Peyer's patch (tissue), 4 donors: ENCODE results near the gene TAMALIN. TPM values are rescaled to one million over a fixed set of nuclear protein-coding genes. Genes with fewer than 3 reads are reported as not detected.

Source experiments
- DNase-seq, 3 donors: peaks; one replicate each; pipeline ENCODE4 v3.0.0-alpha.2; 2017 to 2019
- H3K27ac ChIP-seq, 4 donors: fragments of 200-600 bp; sonication (generic); one replicate each; pipeline ENCODE4 v1.5.1; 2016 to 2019
- H3K27me3 ChIP-seq, 2 donors: fragments of 200-600 bp; sonication (generic); one replicate each; pipeline ENCODE4 v1.5.1; 2019
- H3K36me3 ChIP-seq, 3 donors: fragments of 200-600 bp; sonication (generic); one replicate each; pipeline ENCODE4 v1.5.1; 2016 to 2019
- H3K4me1 ChIP-seq, 4 donors: fragments of 200-600 bp; sonication (generic); one replicate each; pipeline ENCODE4 v1.5.1; 2016 to 2019
- H3K4me3 ChIP-seq, 4 donors: fragments of 200-600 bp; sonication (generic); 1 replicate in 3 of 4; 2 replicates in 1 of 4; pipeline ENCODE4 v1.5.1; 2016 to 2019; ENCODE audit warnings: mild to moderate bottlenecking in 1 of 4
- H3K9me3 ChIP-seq, 4 donors: fragments of 200-600 bp; sonication (generic); one replicate each; pipeline ENCODE4 v1.5.1; 2016 to 2019; ENCODE audit warnings: mild to moderate bottlenecking in 1 of 4
- CTCF ChIP-seq, 6 experiments: fragments of 450-650 bp in 4 of 6; fragments of 200-600 bp in 2 of 6; sonication (generic) in 1 of 6; IDR thresholded peaks; one replicate each; pipeline ENCODE4 v1.5.1; 2017 to 2019; ENCODE audit warnings: antibody characterized with exemption in 6 of 6, mild to moderate bottlenecking in 3 of 6, moderate library complexity in 1 of 6
- POLR2A ChIP-seq, 2 donors: fragments of 450-650 bp; IDR thresholded peaks; one replicate each; pipeline ENCODE4 v1.5.1; 2017; ENCODE audit warnings: antibody characterized with exemption in 2 of 2, mild to moderate bottlenecking in 2 of 2, moderate library complexity in 2 of 2
- total RNA-seq, 4 donors: library from RNA; depleted of rRNA; stranded (reverse); fragments of >200 nt; gene quantifications; one replicate each; pipeline ENCODE4 v1.1.0, GENCODE V29; 2016

TAMALIN gene
- total RNA-seq, 4 donors from 2014 or later: 1.2 to 112 (median 16.2) TPM

- TF ChIP-seq CTCF (IDR thresholded peaks at IDR 0.05) (no peak), POLR2A (IDR thresholded peaks at IDR 0.05) (no peak)
- no peak overlapping the region for H3K4me3 ChIP-seq
- peak overlapping the region in 2 of 4 donors; percentile 2 to 52 for H3K27ac ChIP-seq
- no peaks in the 10 kb centered on the region for H3K27me3 ChIP-seq
- no peaks in the 10 kb centered on the region for H3K36me3 ChIP-seq
- DNase-seq: no peak
- H3K9me3 ChIP-seq: no peaks in the 10 kb centered on the region
- peaks cover 0 to 46% (median 6%) of the 10 kb centered on the region in 4 donors for H3K4me1 ChIP-seq
These were observed 45.9 kb upstream of the TAMALIN start for GRCh38 chr12:51960890-51961289.

GRCh38 chr12:51961834-51962233 is 44.9 kb upstream of the TAMALIN start:
- no peak for DNase-seq
- Histone ChIP-seq H3K4me1 (peaks cover 0 to 40% (median 6%) of the 10 kb centered on the region in 4 donors), H3K27me3 (no peaks in the 10 kb centered on the region), H3K36me3 (no peaks in the 10 kb centered on the region), H3K4me3 (no peak overlapping the region), H3K9me3 (no peaks in the 10 kb centered on the region), H3K27ac (peak overlapping the region in 2 of 4 donors; percentile 36 to 63)
- TF ChIP-seq CTCF (IDR thresholded peaks at IDR 0.05) (no peak), POLR2A (IDR thresholded peaks at IDR 0.05) (no peak)

GRCh38 chr12:51962737-51963136 is 44.0 kb upstream of the TAMALIN start:
- no peaks in the 10 kb centered on the region for H3K27me3 ChIP-seq
- H3K4me1 ChIP-seq: peaks cover 0 to 36% (median 6%) of the 10 kb centered on the region in 4 donors
- no peaks in the 10 kb centered on the region for H3K36me3 ChIP-seq
- peak overlapping the region in 1 of 4 donors; percentile 36 for H3K27ac ChIP-seq
- H3K4me3 ChIP-seq: no peak overlapping the region
- TF ChIP-seq POLR2A (IDR thresholded peaks at IDR 0.05): no peak
- TF ChIP-seq CTCF (IDR thresholded peaks at IDR 0.05): no peak
- no peaks in the 10 kb centered on the region for H3K9me3 ChIP-seq
- no peak for DNase-seq

GRCh38 chr12:51963477-51963876 is 43.3 kb upstream of the TAMALIN start:
- Histone ChIP-seq H3K27ac (no peak overlapping the region), H3K27me3 (no peaks in the 10 kb centered on the region), H3K4me3 (no peak overlapping the region), H3K9me3 (no peaks in the 10 kb centered on the region), H3K36me3 (no peaks in the 10 kb centered on the region), H3K4me1 (peaks cover 0 to 40% (median 6%) of the 10 kb centered on the region in 4 donors)
- TF ChIP-seq CTCF (IDR thresholded peaks at IDR 0.05): no peak
- TF ChIP-seq POLR2A (IDR thresholded peaks at IDR 0.05): no peak
- no peak for DNase-seq

GRCh38 chr12:51969643-51970042 is 37.1 kb upstream of the TAMALIN start:
- Histone ChIP-seq H3K4me1 (peaks cover 0 to 60% (median 14%) of the 10 kb centered on the region in 4 donors), H3K27me3 (no peaks in the 10 kb centered on the region), H3K36me3 (no peaks in the 10 kb centered on the region), H3K27ac (peak overlapping the region in 1 of 4 donors; percentile 48), H3K4me3 (no peak overlapping the region), H3K9me3 (no peaks in the 10 kb centered on the region)
- no peak for TF ChIP-seq CTCF (IDR thresholded peaks at IDR 0.05)
- DNase-seq: no peak
